H1 (cell line): ENCODE measurements around the gene PRRC1. TPM values are rescaled to one million over a fixed set of nuclear protein-coding genes. Genes with fewer than 3 reads are reported as not detected.
A peak's percentile ranks its signal among the peaks of the same experiment; 100 is the strongest.

Experiments
- CTCF ChIA-PET: fragments of 300-600 bp; sonication (Branson Sonifier 250); formaldehyde crosslinking; loops from one replicate; lab custom pipeline; 2021; ENCODE audit not compliant: partially characterized antibody; lab: Charles Lee
- POLR2A ChIA-PET: fragments of 300-600 bp; sonication (Branson Sonifier 250); formaldehyde crosslinking; loops from one replicate; lab custom pipeline; 2021; ENCODE audit warnings: inconsistent platforms; ENCODE audit not compliant: partially characterized antibody; lab: Charles Lee
- DNase-seq, 2 experiments: peaks; one replicate each; pipeline versions ENCODE4 v3.0.0 to v3.0.0-alpha.2; 2010 to 2022; ENCODE audit warnings: low spot score in 2 of 2, low read depth in 1 of 2, mixed read lengths in 1 of 2
- FAIRE-seq: peaks from 2 replicates; lab custom pipeline; 2011; peaks lifted over from hg19 to GRCh38; lab: Jason Lieb, UNC
- H2AFZ ChIP-seq: 2 replicates; pipeline ENCODE4 v1.8.1; 2012; ENCODE audit warnings: low read length, inconsistent platforms
- H2AK5ac ChIP-seq: 2 replicates; pipeline ENCODE4 v1.6.1; 2013; ENCODE audit warnings: low read depth, low read length
- H2BK120ac ChIP-seq: replicated peaks from 2 replicates; pipeline ENCODE3; 2013; ENCODE audit warnings: low read depth, low read length, inconsistent platforms
- H2BK12ac ChIP-seq: 2 replicates; pipeline ENCODE4 v1.6.1; 2013; ENCODE audit warnings: low read depth, low read length
- H2BK15ac ChIP-seq: 2 replicates; pipeline ENCODE4 v1.6.1; 2013; ENCODE audit warnings: low read length
- H2BK20ac ChIP-seq: 2 replicates; pipeline ENCODE4 v1.6.1; 2013; ENCODE audit warnings: low read length
- H2BK5ac ChIP-seq: 2 replicates; pipeline ENCODE4 v1.6.1; 2013; ENCODE audit warnings: low read depth, low read length
- H3K14ac ChIP-seq: 2 replicates; pipeline ENCODE4 v1.6.1; 2013; ENCODE audit warnings: inconsistent platforms; ENCODE audit not compliant: insufficient read length
- H3K18ac ChIP-seq: 2 replicates; pipeline ENCODE4 v1.6.1; 2013; ENCODE audit warnings: low read length; ENCODE audit errors: extremely low read depth
- H3K23ac ChIP-seq: 2 replicates; pipeline ENCODE4 v1.6.1; 2013; ENCODE audit warnings: inconsistent platforms; ENCODE audit not compliant: insufficient read length
- H3K23me2 ChIP-seq: 2 replicates; pipeline ENCODE4 v1.6.1; 2013; ENCODE audit warnings: low read depth, low read length
- H3K27ac ChIP-seq: 2 replicates; pipeline ENCODE4 v1.6.1; 2011; ENCODE audit warnings: low read depth, low read length, inconsistent platforms
- H3K27me3 ChIP-seq, 4 experiments: replicated peaks in 1 of 4; 1 replicate in 1 of 4; 2 replicates in 3 of 4; pipeline versions ENCODE4 v1.6.1 to v1.8.1; 2011 to 2013; ENCODE audit warnings: low read length in 3 of 4, mild to moderate bottlenecking in 3 of 4, inconsistent platforms in 2 of 4, mixed read lengths in 2 of 4, moderate library complexity in 1 of 4; ENCODE audit not compliant: control insufficient read depth in 3 of 4, insufficient read depth in 3 of 4; ENCODE audit errors: extremely low read depth in 1 of 4
- H3K36me3 ChIP-seq, 4 experiments: 2 replicates each; pipeline versions ENCODE4 v1.6.1 to v1.8.1; 2011 to 2013; ENCODE audit warnings: mild to moderate bottlenecking in 4 of 4, low read length in 3 of 4, moderate library complexity in 2 of 4, control low read depth in 1 of 4, inconsistent platforms in 1 of 4; ENCODE audit not compliant: insufficient read depth in 4 of 4, control insufficient read depth in 2 of 4
- H3K4ac ChIP-seq: replicated peaks from 2 replicates; pipeline ENCODE3; 2013; ENCODE audit warnings: low read length, low read depth, mixed read lengths, inconsistent platforms; ENCODE audit not compliant: insufficient read length
- H3K4me1 ChIP-seq, 4 experiments: replicated peaks in 1 of 4; 1 replicate in 1 of 4; 2 replicates in 3 of 4; pipeline versions ENCODE4 v1.6.1 to v1.8.1; 2011 to 2013; ENCODE audit warnings: low read length in 3 of 4, inconsistent platforms in 2 of 4, mixed read lengths in 1 of 4; ENCODE audit not compliant: insufficient read depth in 4 of 4, control insufficient read depth in 3 of 4
- H3K4me2 ChIP-seq, 2 experiments: 2 replicates each; pipeline versions ENCODE4 v1.6.1 to v1.8.1; 2011 to 2013; ENCODE audit warnings: low read depth in 2 of 2, low read length in 2 of 2, control low read depth in 1 of 2, inconsistent platforms in 1 of 2, mild to moderate bottlenecking in 1 of 2; ENCODE audit not compliant: insufficient read depth in 1 of 2
- H3K4me3 ChIP-seq, 4 experiments: fragments of 200-600, 300-600 bp in 1 of 4; sonication (generic), shearing (Covaris generic), sonication (Bioruptor Twin) in 1 of 4; 2 replicates each; pipeline versions ENCODE4 v1.5.1 to v1.8.1; 2011 to 2016; ENCODE audit warnings: low read length in 4 of 4, low read depth in 3 of 4, control low read depth in 2 of 4, inconsistent platforms in 2 of 4, mild to moderate bottlenecking in 2 of 4, mixed read lengths in 1 of 4, moderate library complexity in 1 of 4; ENCODE audit not compliant: insufficient read depth in 2 of 4; ENCODE audit errors: extremely low read depth in 1 of 4
- H3K56ac ChIP-seq: replicated peaks from 2 replicates; pipeline ENCODE3; 2013; ENCODE audit warnings: low read depth, mild to moderate bottlenecking, mixed read lengths, low read length, inconsistent platforms; ENCODE audit not compliant: insufficient read length
- H3K79me1 ChIP-seq: 2 replicates; pipeline ENCODE4 v1.6.1; 2013; ENCODE audit warnings: low read depth, low read length, control low read depth
- H3K79me2 ChIP-seq, 2 experiments: 2 replicates each; pipeline versions ENCODE4 v1.6.1 to v1.8.1; 2012 to 2013; ENCODE audit warnings: low read length in 2 of 2, mild to moderate bottlenecking in 2 of 2, inconsistent platforms in 1 of 2; ENCODE audit not compliant: insufficient read depth in 2 of 2, control insufficient read depth in 1 of 2
- H3K9ac ChIP-seq, 4 experiments: replicated peaks in 1 of 4; 1 replicate in 1 of 4; 2 replicates in 3 of 4; pipeline versions ENCODE4 v1.6.1 to v1.8.1; 2011 to 2013; ENCODE audit warnings: low read depth in 3 of 4, low read length in 3 of 4, control low read depth in 2 of 4, mild to moderate bottlenecking in 2 of 4, moderate library complexity in 2 of 4, inconsistent platforms in 1 of 4; ENCODE audit errors: extremely low read depth in 1 of 4
- H3K9me3 ChIP-seq, 2 experiments: 2 replicates each; pipeline versions ENCODE4 v1.6.1 to v1.8.1; 2012 to 2013; ENCODE audit warnings: mild to moderate bottlenecking in 2 of 2, moderate library complexity in 2 of 2, control low read depth in 1 of 2, inconsistent platforms in 1 of 2, low read depth in 1 of 2, low read length in 1 of 2, mixed read lengths in 1 of 2; ENCODE audit not compliant: insufficient read depth in 2 of 2
- H4K20me1 ChIP-seq, 2 experiments: replicated peaks in 1 of 2; 2 replicates each; pipeline versions ENCODE3 to v1.8.1; 2011 to 2013; ENCODE audit warnings: inconsistent platforms in 2 of 2, low read length in 2 of 2, mild to moderate bottlenecking in 1 of 2; ENCODE audit not compliant: insufficient read depth in 2 of 2, control insufficient read depth in 1 of 2
- H4K5ac ChIP-seq: 2 replicates; pipeline ENCODE4 v1.6.1; 2013; ENCODE audit warnings: low read length, low read depth, mixed read lengths, inconsistent platforms; ENCODE audit not compliant: insufficient read length
- H4K8ac ChIP-seq: 2 replicates; pipeline ENCODE4 v1.8.0; 2013; ENCODE audit warnings: mild to moderate bottlenecking, moderate library complexity, low read length, inconsistent platforms; ENCODE audit not compliant: insufficient read depth; ENCODE audit errors: extremely low read depth
- H4K91ac ChIP-seq: replicated peaks from 2 replicates; pipeline ENCODE3; 2013; ENCODE audit warnings: low read length, mixed read lengths, inconsistent platforms; ENCODE audit not compliant: insufficient read length
- ASH2L ChIP-seq: fragments of 200-600, 300-600 bp; sonication (generic); IDR thresholded peaks from one replicate; pipeline ENCODE4 v1.7.1; 2017; ENCODE audit warnings: low read length
- CREB1 ChIP-seq: IDR thresholded peaks from 2 replicates; pipeline ENCODE4 v1.6.1; 2012; ENCODE audit warnings: inconsistent platforms
- FOSL1 ChIP-seq: IDR thresholded peaks from 2 replicates; pipeline ENCODE4 v1.6.1; 2011; ENCODE audit warnings: mild to moderate bottlenecking, low read depth, low read length, moderate library complexity; ENCODE audit not compliant: insufficient read depth
- KDM4A ChIP-seq: IDR thresholded peaks from one replicate; pipeline ENCODE4 v1.7.1; 2012; ENCODE audit warnings: low read depth, mild to moderate bottlenecking, moderate library complexity, low read length, inconsistent platforms; ENCODE audit not compliant: severe bottlenecking
- PHF8 ChIP-seq: fragments of 200-600 bp; sonication (generic); conservative IDR thresholded peaks from 2 replicates; pipeline ENCODE4 v1.7.1; 2012; ENCODE audit warnings: low read depth, mild to moderate bottlenecking, inconsistent platforms, low read length, moderate library complexity
- SIN3A ChIP-seq, 2 experiments: IDR thresholded peaks in 1 of 2; conservative IDR thresholded peaks in 1 of 2; 2 replicates each; pipeline ENCODE4 v1.6.1; 2011 to 2012; ENCODE audit warnings: low read length in 2 of 2, improper control_type of control experiment in 1 of 2, low read depth in 1 of 2, mild to moderate bottlenecking in 1 of 2
- SP2 ChIP-seq: IDR thresholded peaks from 2 replicates; pipeline ENCODE4 v1.6.1; 2012; ENCODE audit warnings: mild to moderate bottlenecking, low read length, inconsistent platforms
- TBP ChIP-seq: IDR thresholded peaks from 2 replicates; pipeline ENCODE4 v1.6.1; 2011; ENCODE audit warnings: low read depth, low read length, improper control_type of control experiment
- WGBS, 2 experiments: shearing (Covaris generic) in 1 of 2; methylation state at CpG; one replicate each; pipeline versions ENCODE4 v1.1.6 to v1.1.7; 2013 to 2015; ENCODE audit warnings: low lambda C conversion rate in 2 of 2, mixed read lengths in 2 of 2, inconsistent platforms in 1 of 2, low coverage in 1 of 2, missing lambda C conversion rate in 1 of 2; ENCODE audit not compliant: insufficient replicate concordance in 2 of 2, insufficient coverage in 1 of 2, insufficient read length in 1 of 2; ENCODE audit errors: extremely low coverage in 1 of 2, missing lambda C conversion rate in 1 of 2; 5-methylcytosine and 5-hydroxymethylcytosine counted together
- long read RNA-seq, 2 experiments: library from RNA in 1 of 2; library from capped mRNA in 1 of 2; stranded (forward); transcript quantifications; one replicate each; pipeline ENCODE4 v2.0.0, GENCODE V29; 2021; ENCODE audit warnings: inconsistent platforms in 1 of 2
- polyA minus RNA-seq, 3 experiments: library from RNA; depleted of rRNA, polyadenylated mRNA; stranded (reverse); fragments of >200 nt; gene quantifications; 1 replicate in 2 of 3; 2 replicates in 1 of 3; pipeline ENCODE4 v1.2.3, GENCODE V29; 2011
- polyA plus RNA-seq, 7 experiments: library from polyadenylated mRNA; depleted of rRNA in 3 of 7; stranded (reverse) in 5 of 7; unstranded in 2 of 7; fragments of >200 nt in 5 of 7; fragments of 200-250 nt in 2 of 7; gene quantifications; 1 replicate in 5 of 7; 2 replicates in 1 of 7; 4 replicates in 1 of 7; pipeline versions ENCODE4 v1.2.1 to v1.2.3, GENCODE V29; 2011 to 2013; ENCODE audit warnings: missing spikeins in 2 of 7, mixed read lengths in 2 of 7
- total RNA-seq: library from RNA; stranded (reverse); fragmentation: NEBNext Ultra II Directional; extraction: Animal tissue kit (Norgen Biotek cat#: 25700); gene quantifications from 2 replicates; pipeline ENCODE4 v1.2.1, GENCODE V29; 2021

Gene PRRC1
- 78.6 and 79.0 TPM in 2 replicates for total RNA-seq
- polyA plus RNA-seq (2011; rRNA removed): 41.3 and 54.6 TPM in 2 replicates
- 36.2 TPM for polyA plus RNA-seq (2011; cell fraction: cytosol; rRNA removed)
- 40.7 TPM for polyA plus RNA-seq (2011; cell fraction: nucleus; rRNA removed)
- polyA plus RNA-seq (2012, experiment 1 of 2): 37.4 to 53.2 TPM (median 46.4 TPM) in 4 replicates
- 8.7 TPM for polyA plus RNA-seq (2012, experiment 2 of 2)
- polyA plus RNA-seq (2013, experiment 1 of 2): 53.3 TPM
- polyA plus RNA-seq (2013, experiment 2 of 2): 51.2 TPM
- 135 and 139 TPM in 2 replicates for polyA minus RNA-seq (2011; rRNA and poly(A)+ RNA removed)
- 55.9 TPM for polyA minus RNA-seq (2011; cell fraction: cytosol; rRNA and poly(A)+ RNA removed)
- polyA minus RNA-seq (2011; cell fraction: nucleus; rRNA and poly(A)+ RNA removed): 67.8 TPM
- long read RNA-seq, experiment 1, full-length matches to known transcripts: 13 of 68 reads
- long read RNA-seq, experiment 1, partial matches to known transcripts: 24 of 68 reads
- long read RNA-seq, experiment 1, other reads (novel, unspliced or antisense): 31 of 68 reads
- long read RNA-seq, experiment 2, full-length matches to known transcripts: 22 of 33 reads
- long read RNA-seq, experiment 2, partial matches to known transcripts: 4 of 33 reads
- long read RNA-seq, experiment 2, other reads (novel, unspliced or antisense): 7 of 33 reads

DNA sequence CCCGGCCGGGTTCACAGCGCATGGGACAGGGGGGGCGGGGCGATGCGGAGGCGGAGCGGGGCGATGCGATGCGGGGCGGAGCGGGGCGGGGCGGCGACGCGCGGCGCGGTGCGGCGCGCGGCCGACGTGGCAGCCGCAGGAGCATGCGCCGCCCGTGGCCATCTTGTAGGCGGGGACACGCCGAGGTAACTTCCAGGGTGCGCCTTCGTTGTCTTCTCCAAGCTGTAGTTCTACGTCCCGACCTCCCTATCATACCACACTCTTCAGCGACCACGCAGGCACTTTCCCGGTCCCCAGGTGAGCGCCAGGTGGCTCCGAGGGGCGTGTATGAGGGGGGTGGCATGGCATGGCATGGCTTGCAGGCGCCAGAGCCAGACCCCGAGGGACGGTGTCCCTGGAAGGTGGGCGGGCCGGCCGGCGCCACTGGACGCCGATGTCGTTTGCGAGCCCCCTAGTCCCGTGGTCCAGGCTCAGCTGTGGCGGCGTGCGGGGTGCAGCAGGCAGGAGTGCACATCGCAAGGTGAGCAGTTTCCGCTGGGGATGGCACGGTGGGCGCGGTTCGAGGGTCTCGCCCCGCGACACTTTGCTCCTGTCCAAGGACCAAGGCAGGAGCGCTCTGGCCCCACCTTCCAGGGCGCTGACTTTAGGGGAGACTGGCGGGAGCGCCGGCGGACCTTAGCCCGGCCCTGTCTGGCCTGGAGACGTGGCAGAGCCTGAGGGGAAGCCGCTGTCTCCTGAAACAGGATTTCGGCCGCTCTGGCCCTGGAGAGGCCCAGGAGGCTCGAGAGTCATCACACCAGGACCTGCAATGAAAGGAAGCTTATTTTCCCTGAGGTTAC is at the start of gene PRRC1:
PRRC1 (plus strand) TSS at position 161 of the 839 bp plus-strand sequence. CDS start 5,840 bp downstream, outside the sequence.
- peaks cover 6% of the 10 kb centered on the region in 2 experiments for H4K20me1 ChIP-seq
- POLR2A ChIA-PET: interaction anchor here (0.6 to 1.6 kb wide), 6 partner anchors 10 to 740 kb away, joined by 3 to 5 read pairs (median 4); no protein-coding TSS in a partner anchor
- H2BK15ac ChIP-seq: peak within 1 kb of the TSS; percentile 76; the same call in 1 of the 2 replicates
- peaks cover 0 to 3% (median 1%) of the 10 kb centered on the region in 4 experiments; a peak in 2 of 7 replicates for H3K4me1 ChIP-seq
- peak within 1 kb of the TSS; percentile 91 for H2BK5ac ChIP-seq
- peak within 1 kb of the TSS; percentile 73 to 79 for H3K4me2 ChIP-seq
- 3% methylated on average over 43 of the region's 80 CpGs; no CpG with 5 or more reads in 1 of the 2 experiments for WGBS, 2 experiments
- H3K36me3 ChIP-seq: peaks cover 0 to 13% (median 0%) of the 10 kb centered on the region in 4 experiments; a peak in 1 of 8 replicates
- peak within 1 kb of the TSS; percentile 89 for H3K56ac ChIP-seq
- H4K91ac ChIP-seq: peak within 1 kb of the TSS; percentile 86
- H3K79me1 ChIP-seq: no peaks in the 10 kb centered on the region
- H2BK120ac ChIP-seq: peak within 1 kb of the TSS; percentile 55
- FAIRE-seq (no peak), DNase-seq (peak; percentile 21 to 86)
- H3K4ac ChIP-seq: peak within 1 kb of the TSS; percentile 32
- H3K14ac ChIP-seq: no peak within 1 kb of the TSS
- peak within 1 kb of the TSS; percentile 91 for H4K5ac ChIP-seq
- peak within 1 kb of the TSS; percentile 88 to 97 (median 93) for H3K9ac ChIP-seq
- no peak within 1 kb of the TSS for H3K23ac ChIP-seq
- H3K79me2 ChIP-seq: peaks cover 19 to 50% of the 10 kb centered on the region in 2 experiments
- H2BK20ac ChIP-seq: peak within 1 kb of the TSS; percentile 43; the same call in 1 of the 2 replicates
- H3K27ac ChIP-seq: peak within 1 kb of the TSS; percentile 89
- H3K23me2 ChIP-seq: peaks cover 5% of the 10 kb centered on the region
- H2AFZ ChIP-seq: peak within 1 kb of the TSS; percentile 97
- peak within 1 kb of the TSS; percentile 99 for H4K8ac ChIP-seq
- H3K9me3 ChIP-seq: no peaks in the 10 kb centered on the region
- CTCF ChIA-PET: interaction anchor here (0.6 to 0.7 kb wide), 2 partner anchors 11 to 25 kb away, joined by 3 to 5 read pairs; no protein-coding TSS in a partner anchor
- H3K4me3 ChIP-seq: peak within 1 kb of the TSS; percentile 73 to 99 (median 90)
- H3K18ac ChIP-seq: peak within 1 kb of the TSS; percentile 98
- no peaks in the 10 kb centered on the region for H3K27me3 ChIP-seq
- peak within 1 kb of the TSS; percentile 91; the same call in 1 of the 2 replicates for H2BK12ac ChIP-seq
- no peak within 1 kb of the TSS for H2AK5ac ChIP-seq
- TF ChIP-seq PHF8: peak; percentile 93
- TF ChIP-seq KDM4A: peak; percentile 90
- no peak for TF ChIP-seq FOSL1
- peak; percentile 87 for TF ChIP-seq ASH2L
- peak; percentile 81 for TF ChIP-seq CREB1
- TF ChIP-seq SIN3A (conservative IDR thresholded peaks at IDR 0.05 in 1 of 2, IDR thresholded peaks at IDR 0.05 in 1 of 2; ENCODE audit: low read depth in 1 of 2, low read length in 2 of 2): peak; percentile 24 to 54; a peak in 2 of 4 replicates
- TF ChIP-seq TBP: peak; percentile 60; the same call in 1 of the 2 replicates
- no peak for TF ChIP-seq SP2
